OCI-LY7 (cell line): ENCODE results near the gene CASP10. TPM values are rescaled to one million over a fixed set of nuclear protein-coding genes. Genes with fewer than 3 reads are reported as not detected.
A peak's percentile ranks its signal among the peaks of the same experiment; 100 is the strongest.
"Not testable (repeated sequence)": the region's sequence is repeated elsewhere in the genome, so short reads cannot be mapped to it uniquely, and the experiment has no call there.

Source experiments
- BruUV-seq: library from RNA; stranded (reverse); fragments of 400-500 nt; replicated peaks from 2 replicates; lab custom pipeline; 2021; lab: Mats Ljungman, UMichigan
- CTCF ChIA-PET: fragments of 300-600 bp; sonication (Branson Sonifier 250); formaldehyde crosslinking; loops from one replicate; lab custom pipeline; 2022; ENCODE audit warnings: antibody characterized with exemption; ENCODE audit not compliant: unreplicated experiment; lab: Charles Lee
- POLR2A ChIA-PET: fragments of 300-600 bp; sonication (Branson Sonifier 250); formaldehyde crosslinking; loops from one replicate; lab custom pipeline; 2022; ENCODE audit warnings: antibody characterized with exemption; lab: Charles Lee
- DNase-seq: peaks from one replicate; pipeline ENCODE4 v3.0.0-alpha.2; 2015; ENCODE audit warnings: low spot score
- H2AFZ ChIP-seq: fragments of 200-600 bp; sonication (generic), shearing (Covaris generic); 2 replicates; pipeline ENCODE4 v1.6.1; 2014; ENCODE audit warnings: mild to moderate bottlenecking, antibody characterized with exemption, low read length, moderate library complexity
- H3K27ac ChIP-seq: fragments of 200-600 bp; sonication (generic); 2 replicates; pipeline ENCODE4 v1.5.1; 2014; ENCODE audit warnings: mixed run types, low read depth, mild to moderate bottlenecking, moderate library complexity, low read length, inconsistent platforms; ENCODE audit not compliant: poor library complexity, severe bottlenecking
- H3K36me3 ChIP-seq: fragments of 200-600 bp; sonication (generic); 2 replicates; pipeline ENCODE4 v1.6.1; 2014; ENCODE audit warnings: mild to moderate bottlenecking, antibody characterized with exemption, low read length, moderate library complexity, mixed read lengths; ENCODE audit not compliant: insufficient read depth
- H3K4me1 ChIP-seq: fragments of 200-600 bp; sonication (generic); 2 replicates; pipeline ENCODE4 v1.5.1; 2014; ENCODE audit warnings: mild to moderate bottlenecking, low read length; ENCODE audit not compliant: insufficient read depth, poor library complexity, severe bottlenecking
- H3K4me2 ChIP-seq: fragments of 200-600 bp; sonication (generic); 2 replicates; pipeline ENCODE4 v1.6.1; 2014; ENCODE audit warnings: mild to moderate bottlenecking, low read length
- H3K4me3 ChIP-seq: fragments of 200-600 bp; sonication (generic); 2 replicates; pipeline ENCODE4 v1.5.1; 2014; ENCODE audit warnings: mild to moderate bottlenecking, low read depth, low read length; ENCODE audit not compliant: poor library complexity, severe bottlenecking
- H3K79me2 ChIP-seq: fragments of 200-600 bp; sonication (generic); 2 replicates; pipeline ENCODE4 v1.6.1; 2016; ENCODE audit warnings: low read depth, mild to moderate bottlenecking, low read length, moderate library complexity, mixed read lengths; ENCODE audit not compliant: insufficient read depth
- H3K9me2 ChIP-seq: fragments of 200-600 bp; sonication (generic); 2 replicates; pipeline ENCODE4 v1.6.1; 2016; ENCODE audit warnings: mild to moderate bottlenecking, low read length, mixed read lengths; ENCODE audit not compliant: insufficient read depth
- H3K9me3 ChIP-seq: fragments of 200-600 bp; sonication (generic); 2 replicates; pipeline ENCODE4 v1.6.1; 2014; ENCODE audit warnings: mild to moderate bottlenecking, mixed run types, low read length, mixed read lengths
- H4K20me1 ChIP-seq: fragments of 200-600 bp; sonication (generic); 2 replicates; pipeline ENCODE4 v1.6.1; 2014; ENCODE audit warnings: mild to moderate bottlenecking, antibody characterized with exemption, low read length, moderate library complexity, mixed read lengths; ENCODE audit not compliant: insufficient read depth
- CTCF ChIP-seq: fragments of 200-600 bp; sonication (generic); conservative IDR thresholded peaks from 2 replicates; pipeline ENCODE4 v1.5.1; 2014; ENCODE audit warnings: mild to moderate bottlenecking, antibody characterized with exemption, low read length, moderate library complexity, mixed read lengths
- EZH2phosphoT487 ChIP-seq: fragments of 200-600 bp; sonication (generic); IDR thresholded peaks from 2 replicates; pipeline ENCODE4 v1.6.1; 2018; ENCODE audit warnings: low read depth, borderline replicate concordance, mild to moderate bottlenecking, mixed run types, antibody characterized with exemption, low read length, moderate library complexity, mixed read lengths
- intact Hi-C: fragments of 100-400 bp; cut with micrococcal nuclease; formaldehyde crosslinking; loops from one replicate; pipeline ENCODE4 v1.10.0; 2022; ENCODE audit not compliant: unreplicated experiment
- total RNA-seq, 2 experiments: library from RNA; depleted of rRNA in 1 of 2; stranded (reverse); fragments of >200 nt in 1 of 2; shearing (Covaris generic) in 1 of 2; gene quantifications; 2 replicates each; pipeline ENCODE4 v1.2.3, GENCODE V29; 2014 to 2022

Gene CASP10
- total RNA-seq, 2 experiments from 2014 or later, result 0.51 to 1.2 TPM

GRCh38 chr2:201167546-201167945 is 15.4 kb upstream of the CASP10 start:
- no peak overlapping the region for H3K4me2 ChIP-seq
- no peak overlapping the region for H3K4me3 ChIP-seq
- H3K4me1 ChIP-seq, result peaks cover 10% of the 10 kb centered on the region
- H2AFZ ChIP-seq, result no peak overlapping the region
- ChIA-PET CTCF (interaction anchor here (0.5 to 1.2 kb wide), 2 partner anchors 10 to 164 kb away, joined by 3 to 4 read pairs; no protein-coding TSS in a partner anchor), POLR2A (no interaction called here)
- intact Hi-C loops, result no loop called here
- TF ChIP-seq EZH2phosphoT487 (no peak), CTCF (no peak)
- no peaks in the 10 kb centered on the region for H4K20me1 ChIP-seq
- H3K79me2 ChIP-seq, result no peaks in the 10 kb centered on the region
- H3K27ac ChIP-seq, result no peak overlapping the region
- no peaks in the 10 kb centered on the region for H3K9me3 ChIP-seq
- no TSS peak for BruUV-seq
- no peaks in the 10 kb centered on the region for H3K9me2 ChIP-seq
- peaks cover 38% of the 10 kb centered on the region for H3K36me3 ChIP-seq
- no peak for DNase-seq

GRCh38 chr2:201168496-201168895 is 14.4 kb upstream of the CASP10 start:
- POLR2A ChIA-PET, result not testable (repeated sequence)

GRCh38 chr2:201171259-201171814 is 11.6 kb upstream of the CASP10 start:
- Histone ChIP-seq H3K4me2 (no peak overlapping the region), H2AFZ (no peak overlapping the region), H3K79me2 (no peaks in the 10 kb centered on the region), H4K20me1 (no peaks in the 10 kb centered on the region), H3K9me3 (no peaks in the 10 kb centered on the region), H3K4me3 (no peak overlapping the region), H3K9me2 (no peaks in the 10 kb centered on the region), H3K27ac (no peak overlapping the region), H3K36me3 (peaks cover 12% of the 10 kb centered on the region), H3K4me1 (peaks cover 16% of the 10 kb centered on the region)
- BruUV-seq, result no TSS peak
- ChIA-PET POLR2A (interaction anchor here (0.6 to 0.7 kb wide), 3 partner anchors 45 to 450 kb away, joined by 3 to 4 read pairs (median 3); no protein-coding TSS in a partner anchor), CTCF (no interaction called here)
- no peak for TF ChIP-seq EZH2phosphoT487
- no peak for TF ChIP-seq CTCF
- no peak for DNase-seq
- intact Hi-C loops, result no loop called here

More at GRCh38 chr2:201168496-201168895, 14.4 kb upstream of the CASP10 start:
- H3K4me2 ChIP-seq, result peak overlapping the region; percentile 55
- BruUV-seq, H3K79me2 ChIP-seq, H3K9me3 ChIP-seq, H3K9me2 ChIP-seq, CTCF ChIA-PET, H3K27ac ChIP-seq, intact Hi-C loops, H4K20me1 ChIP-seq, H3K4me3 ChIP-seq, H2AFZ ChIP-seq: not testable (repeated sequence)
- H3K36me3 ChIP-seq, result peaks cover 28% of the 10 kb centered on the region
- DNase-seq, result peak; percentile 20
- peaks cover 10% of the 10 kb centered on the region for H3K4me1 ChIP-seq
